Stimulated activated naive B cell treated with anti-CD40 and anti-IgM and Interleukin-4, amounts not matched to agents 10 μg/mL and 1 μg/mL and 100 μg/mL, for 72 hours (primary cell): Measurements from ENCODE around the gene PGP.
"Not testable (repeated sequence)": the region's sequence is repeated elsewhere in the genome, so short reads cannot be mapped to it uniquely, and the experiment has no call there.

Experiments
- ATAC-seq, 2 donors: fragments of 150-1000 bp; cut with Tn5 transposase; replicated peaks; 2 replicates each; pipeline ENCODE4 v1.10.0; 2021; ENCODE audit warnings: moderate library complexity in 1 of 2
- DNase-seq: peaks from one replicate; pipeline ENCODE4 v3.0.0; 2021
- H3K27ac Mint-ChIP-seq: one replicate; pipeline ENCODE4 v1.8.0; 2022; ENCODE audit warnings: mild to moderate bottlenecking, mixed read lengths
- H3K27me3 Mint-ChIP-seq, 2 donors: one replicate each; pipeline ENCODE4 v1.8.0; 2022; ENCODE audit warnings: mixed read lengths in 2 of 2
- H3K36me3 Mint-ChIP-seq, 2 donors: one replicate each; pipeline ENCODE4 v1.8.0; 2022; ENCODE audit warnings: mixed read lengths in 2 of 2, mild to moderate bottlenecking in 1 of 2
- H3K4me1 Mint-ChIP-seq, 2 donors: one replicate each; pipeline ENCODE4 v1.8.0; 2022; ENCODE audit warnings: mixed read lengths in 2 of 2, mild to moderate bottlenecking in 1 of 2
- H3K4me3 Mint-ChIP-seq, 2 donors: one replicate each; pipeline ENCODE4 v1.8.0; 2022; ENCODE audit warnings: mild to moderate bottlenecking in 2 of 2, mixed read lengths in 2 of 2, moderate library complexity in 1 of 2
- H3K9me3 Mint-ChIP-seq, 2 donors: one replicate each; pipeline ENCODE4 v1.8.0; 2022; ENCODE audit warnings: mixed read lengths in 2 of 2, mild to moderate bottlenecking in 1 of 2

Gene PGP, protein sequence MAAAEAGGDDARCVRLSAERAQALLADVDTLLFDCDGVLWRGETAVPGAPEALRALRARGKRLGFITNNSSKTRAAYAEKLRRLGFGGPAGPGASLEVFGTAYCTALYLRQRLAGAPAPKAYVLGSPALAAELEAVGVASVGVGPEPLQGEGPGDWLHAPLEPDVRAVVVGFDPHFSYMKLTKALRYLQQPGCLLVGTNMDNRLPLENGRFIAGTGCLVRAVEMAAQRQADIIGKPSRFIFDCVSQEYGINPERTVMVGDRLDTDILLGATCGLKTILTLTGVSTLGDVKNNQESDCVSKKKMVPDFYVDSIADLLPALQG

DNA sequence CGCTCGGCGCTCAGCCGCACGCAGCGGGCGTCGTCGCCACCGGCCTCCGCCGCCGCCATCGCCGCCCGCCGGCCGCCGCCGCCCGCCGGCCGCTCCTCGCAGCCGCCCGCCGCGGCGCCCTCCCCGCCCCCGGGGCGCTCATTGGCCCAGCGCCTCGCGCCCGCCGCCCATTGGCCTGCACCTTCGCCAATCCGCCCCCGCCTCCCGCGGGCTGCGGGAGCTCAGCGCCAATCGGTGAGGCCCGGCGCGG, at the start of gene PGP:
Gene PGP, minus strand, starts transcription at position 122 of the 250 bp plus-strand sequence. Its CDS starts 63 bp downstream, at position 59.
- Mint-ChIP-seq H3K4me1 (peaks cover 17 to 26% of the 10 kb centered on the region in 2 donors), H3K4me3 (peak within 1 kb of the TSS; percentile 87 to 89), H3K9me3 (no peaks in the 10 kb centered on the region), H3K27me3 (no peaks in the 10 kb centered on the region), H3K36me3 (peaks cover 18 to 20% of the 10 kb centered on the region in 2 donors), H3K27ac (peak within 1 kb of the TSS; percentile 95)
- DNase-seq (no peak), ATAC-seq (no peak)

DNA sequence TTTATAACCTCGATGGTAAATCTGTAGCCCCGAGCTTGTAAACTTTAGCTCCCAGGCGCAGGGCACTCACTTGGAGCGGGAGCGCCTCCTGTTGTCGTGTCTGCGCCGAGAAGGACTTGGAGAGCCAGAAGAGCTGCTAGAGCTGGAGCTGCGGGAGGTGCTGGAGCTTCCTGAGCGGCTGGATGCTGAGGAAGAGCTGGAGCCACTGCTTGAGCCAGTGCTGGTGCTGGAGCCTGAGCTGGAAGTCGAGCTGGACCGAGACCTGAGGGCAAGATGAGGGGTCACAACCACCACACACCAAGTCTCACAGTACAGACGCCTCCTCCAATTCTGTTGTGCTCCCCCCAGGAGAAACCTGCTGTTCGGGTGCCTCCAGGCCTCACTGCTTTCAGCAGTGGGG, 48.4 kb upstream of the PGP start:
- peaks cover 19 to 28% of the 10 kb centered on the region in 2 donors for H3K4me1 Mint-ChIP-seq
- ATAC-seq, H3K9me3 Mint-ChIP-seq, H3K27me3 Mint-ChIP-seq, H3K4me3 Mint-ChIP-seq, DNase-seq: not testable (repeated sequence)
- H3K27ac Mint-ChIP-seq = peak overlapping the region; percentile 31
- peaks cover 35 to 50% of the 10 kb centered on the region in 2 donors for H3K36me3 Mint-ChIP-seq

DNA sequence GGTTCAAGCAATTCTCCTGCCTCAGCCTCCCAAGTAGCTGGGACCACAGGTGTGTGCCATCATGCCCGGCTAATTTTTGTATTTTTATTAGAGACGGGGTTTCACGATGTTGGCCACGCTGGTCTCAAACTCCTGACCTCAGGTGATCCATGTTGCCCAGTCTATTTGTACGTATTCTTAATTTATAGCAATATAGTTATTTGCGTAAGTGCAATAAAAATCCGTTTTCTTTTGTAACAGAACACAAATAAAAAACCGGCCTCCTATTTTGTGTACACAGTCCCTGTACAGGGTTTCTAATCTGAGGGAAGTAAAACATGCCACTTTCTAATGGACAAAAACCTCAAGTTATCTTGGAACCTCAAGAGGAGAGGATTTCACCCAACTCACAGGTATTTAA, 45.6 kb upstream of the PGP start:
- peaks cover 45 to 56% of the 10 kb centered on the region in 2 donors for H3K36me3 Mint-ChIP-seq
- no peak overlapping the region for H3K27ac Mint-ChIP-seq
- H3K4me1 Mint-ChIP-seq = peaks cover 11 to 14% of the 10 kb centered on the region in 2 donors
- no peaks in the 10 kb centered on the region for H3K9me3 Mint-ChIP-seq
- ATAC-seq (no peak), DNase-seq (no peak)
- H3K27me3 Mint-ChIP-seq = no peaks in the 10 kb centered on the region
- no peak overlapping the region for H3K4me3 Mint-ChIP-seq

DNA sequence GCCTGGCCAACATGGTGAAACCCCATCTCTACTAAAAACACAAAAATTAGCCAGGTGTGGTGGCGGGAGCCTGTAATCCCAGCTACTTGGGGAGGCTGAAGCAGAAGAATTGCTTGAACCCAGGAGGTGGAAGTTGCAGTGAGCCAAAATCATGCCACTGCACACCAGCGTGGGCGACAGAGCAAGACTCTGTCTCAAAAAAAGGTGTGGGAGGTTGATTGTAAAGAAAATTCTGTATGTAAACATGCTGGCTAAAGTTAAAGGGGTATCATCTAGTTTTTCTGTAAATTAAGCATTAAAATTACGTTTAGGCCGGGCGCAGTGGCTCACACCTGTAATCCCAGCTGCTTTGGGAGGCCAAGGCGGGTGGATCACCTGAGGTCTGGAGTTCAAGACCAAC, 43.9 kb upstream of the PGP start:
- H3K4me3 Mint-ChIP-seq = not testable (repeated sequence)

DNA sequence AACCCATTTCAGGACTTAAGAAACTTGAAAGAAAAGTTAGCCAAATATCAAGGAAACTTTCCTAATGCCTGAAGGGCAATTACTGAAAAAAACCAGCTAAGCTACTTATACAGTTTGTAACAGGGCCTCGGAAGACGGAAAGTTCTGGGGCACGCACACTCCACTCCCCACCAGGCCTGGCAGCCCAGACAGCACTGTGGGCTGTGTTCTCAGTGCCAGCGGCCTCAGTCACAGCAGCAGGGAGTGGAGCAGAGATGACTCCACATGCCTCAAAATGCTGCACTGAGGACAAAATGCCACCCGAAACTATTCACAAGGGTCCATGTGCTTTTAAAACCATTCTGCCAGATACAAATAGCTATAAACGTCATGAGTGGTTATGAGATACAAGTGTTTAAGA, 43.1 kb upstream of the PGP start:
- Mint-ChIP-seq H3K36me3 (peaks cover 46 to 54% of the 10 kb centered on the region in 2 donors), H3K9me3 (no peaks in the 10 kb centered on the region), H3K4me3 (no peak overlapping the region), H3K4me1 (peaks cover 12 to 13% of the 10 kb centered on the region in 2 donors), H3K27me3 (no peaks in the 10 kb centered on the region), H3K27ac (no peak overlapping the region)
- ATAC-seq (no peak), DNase-seq (no peak)

More for the DNA sequence above, 43.9 kb upstream of the PGP start:
- not testable (repeated sequence) for H3K4me1 Mint-ChIP-seq, ATAC-seq, H3K9me3 Mint-ChIP-seq, DNase-seq, H3K27me3 Mint-ChIP-seq, H3K27ac Mint-ChIP-seq
- peaks cover 46 to 48% of the 10 kb centered on the region in 2 donors for H3K36me3 Mint-ChIP-seq

DNA sequence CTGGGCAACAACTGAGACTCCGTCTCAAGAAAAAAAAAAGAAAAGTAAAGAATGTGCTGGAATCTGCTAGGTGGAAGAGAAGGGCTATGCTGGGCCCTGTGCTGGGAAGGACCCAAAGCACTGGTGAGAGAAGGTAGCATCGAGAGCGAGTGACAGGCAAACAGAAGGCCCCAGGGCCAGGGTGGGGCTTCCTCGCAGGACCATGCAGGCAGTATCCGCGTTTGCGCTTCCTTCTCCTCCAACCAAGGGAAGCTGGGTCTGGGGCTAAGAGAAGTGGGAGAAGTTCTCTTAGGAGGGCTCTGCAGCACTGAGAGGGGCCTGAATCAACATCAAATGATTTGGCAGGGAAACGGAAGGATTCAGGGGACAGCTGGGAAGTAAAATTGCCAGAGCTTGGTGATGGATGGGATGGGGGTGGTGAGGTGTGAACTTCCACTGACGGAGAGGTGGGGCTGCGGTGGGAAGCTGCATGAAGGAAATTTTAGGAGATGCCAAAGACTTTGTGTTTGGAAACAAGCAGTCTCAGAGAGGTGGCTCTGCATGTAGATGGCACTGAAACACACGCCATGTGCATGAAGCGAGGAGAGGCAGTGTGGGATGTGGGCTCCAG, 42.0 kb upstream of the PGP start:
- Mint-ChIP-seq H3K4me1 (peaks cover 16 to 20% of the 10 kb centered on the region in 2 donors), H3K36me3 (peaks cover 40 to 45% of the 10 kb centered on the region in 2 donors), H3K27me3 (no peaks in the 10 kb centered on the region), H3K9me3 (no peaks in the 10 kb centered on the region), H3K4me3 (no peak overlapping the region), H3K27ac (peak overlapping the region; percentile 68)
- ATAC-seq (no peak), DNase-seq (no peak)

DNA sequence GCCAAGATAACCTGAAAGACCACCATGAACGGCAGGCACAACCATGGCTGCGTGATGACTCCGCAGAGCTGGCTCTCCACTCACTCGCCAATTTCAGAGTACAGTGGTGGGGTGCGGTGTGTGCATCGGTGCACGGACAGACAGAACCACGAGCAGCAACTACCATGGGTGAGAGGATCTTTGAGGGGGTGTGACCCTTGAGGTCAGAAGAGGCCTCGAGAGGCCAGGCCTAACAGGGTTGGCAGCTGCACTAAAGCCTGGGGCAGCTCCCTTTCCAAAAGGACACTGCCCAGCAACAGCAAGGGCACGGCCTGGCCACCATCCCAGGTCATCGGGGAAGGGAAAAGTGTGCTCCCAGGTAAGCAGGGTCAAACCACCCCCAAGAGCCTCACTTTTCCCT, 38.7 kb upstream of the PGP start:
- H3K4me1 Mint-ChIP-seq = peaks cover 19 to 29% of the 10 kb centered on the region in 2 donors
- peak overlapping the region; percentile 86 for H3K27ac Mint-ChIP-seq
- no peaks in the 10 kb centered on the region for H3K27me3 Mint-ChIP-seq
- no peak overlapping the region for H3K4me3 Mint-ChIP-seq
- ATAC-seq (no peak), DNase-seq (no peak)
- peaks cover 27 to 40% of the 10 kb centered on the region in 2 donors for H3K36me3 Mint-ChIP-seq
- no peaks in the 10 kb centered on the region for H3K9me3 Mint-ChIP-seq

DNA sequence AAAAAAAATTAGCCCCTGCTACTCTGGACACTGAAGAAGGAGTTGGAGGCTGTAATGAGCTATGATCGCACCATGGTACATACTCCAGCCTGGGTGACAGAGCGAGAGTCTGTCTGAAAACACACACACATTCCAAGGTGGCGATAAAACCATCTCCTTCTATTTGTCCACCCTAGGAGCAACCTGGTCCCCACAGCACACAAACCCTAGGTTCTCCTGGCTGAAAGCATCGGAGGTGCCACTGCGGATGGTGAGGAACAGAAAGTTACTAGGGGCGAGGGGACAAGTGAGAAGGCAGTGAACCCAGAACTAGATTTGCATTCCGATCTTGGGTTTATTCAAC, 38.1 kb upstream of the PGP start:
- ATAC-seq (no peak), DNase-seq (no peak)
- H3K36me3 Mint-ChIP-seq = peaks cover 26 to 38% of the 10 kb centered on the region in 2 donors
- H3K27ac Mint-ChIP-seq = peak overlapping the region; percentile 86
- H3K4me3 Mint-ChIP-seq = peak overlapping the region in 1 of 2 donors; percentile 22
- H3K9me3 Mint-ChIP-seq = no peaks in the 10 kb centered on the region
- H3K4me1 Mint-ChIP-seq = peaks cover 19 to 29% of the 10 kb centered on the region in 2 donors
- no peaks in the 10 kb centered on the region for H3K27me3 Mint-ChIP-seq

DNA sequence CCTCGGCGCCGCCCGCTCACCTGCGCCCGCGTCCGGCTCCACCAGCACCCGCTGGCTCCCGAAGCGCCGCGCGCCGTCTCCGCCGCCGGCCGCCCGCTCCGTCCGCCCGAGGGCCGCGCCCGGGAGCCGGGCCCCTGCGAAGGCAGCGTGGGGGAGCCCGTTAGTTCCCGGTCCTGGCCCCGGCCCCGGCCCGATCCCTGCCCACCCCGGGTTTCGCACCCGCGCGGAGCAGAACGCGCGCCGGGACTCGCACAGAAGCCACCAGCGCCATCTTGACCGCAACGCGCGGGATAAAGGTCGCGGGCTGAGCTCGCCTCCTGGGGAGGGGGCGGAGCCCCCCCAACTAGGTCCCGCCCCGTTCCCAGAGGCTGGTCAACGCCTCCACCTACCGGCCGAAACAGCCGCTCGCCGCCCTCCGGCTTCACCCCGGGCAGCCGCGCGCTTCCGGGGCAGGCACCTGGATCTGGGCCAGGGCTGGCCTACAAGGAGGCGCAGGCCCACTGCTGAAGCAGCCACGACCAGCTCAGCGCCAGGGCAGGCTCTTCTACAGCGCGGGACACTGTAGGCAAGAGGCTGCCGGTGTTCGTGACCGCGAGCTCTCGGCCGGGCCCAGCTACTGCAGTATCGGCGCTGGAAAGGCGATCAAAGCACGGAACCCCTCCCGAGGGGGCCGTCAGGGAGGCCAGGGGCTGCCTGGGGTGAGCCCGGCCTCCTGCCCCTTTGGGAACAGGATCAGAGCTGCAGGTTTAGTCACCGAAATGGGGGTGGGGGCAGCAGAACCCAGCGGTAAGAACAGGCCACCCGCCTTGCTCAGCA, 36.9 kb upstream of the PGP start, which contains the start of gene ECI1:
Gene ECI1, minus strand, starts transcription at position 292 of the 816 bp plus-strand sequence. Its CDS starts 21 bp downstream, at position 271.
- Mint-ChIP-seq H3K4me3 (peak within 1 kb of the TSS; percentile 89 to 96), H3K4me1 (peaks cover 15 to 29% of the 10 kb centered on the region in 2 donors), H3K27me3 (no peaks in the 10 kb centered on the region), H3K9me3 (no peaks in the 10 kb centered on the region), H3K36me3 (peaks cover 22 to 34% of the 10 kb centered on the region in 2 donors), H3K27ac (peak within 1 kb of the TSS; percentile 95)
- ATAC-seq (peak; percentile 89 to 92), DNase-seq (peak; percentile 88)

DNA sequence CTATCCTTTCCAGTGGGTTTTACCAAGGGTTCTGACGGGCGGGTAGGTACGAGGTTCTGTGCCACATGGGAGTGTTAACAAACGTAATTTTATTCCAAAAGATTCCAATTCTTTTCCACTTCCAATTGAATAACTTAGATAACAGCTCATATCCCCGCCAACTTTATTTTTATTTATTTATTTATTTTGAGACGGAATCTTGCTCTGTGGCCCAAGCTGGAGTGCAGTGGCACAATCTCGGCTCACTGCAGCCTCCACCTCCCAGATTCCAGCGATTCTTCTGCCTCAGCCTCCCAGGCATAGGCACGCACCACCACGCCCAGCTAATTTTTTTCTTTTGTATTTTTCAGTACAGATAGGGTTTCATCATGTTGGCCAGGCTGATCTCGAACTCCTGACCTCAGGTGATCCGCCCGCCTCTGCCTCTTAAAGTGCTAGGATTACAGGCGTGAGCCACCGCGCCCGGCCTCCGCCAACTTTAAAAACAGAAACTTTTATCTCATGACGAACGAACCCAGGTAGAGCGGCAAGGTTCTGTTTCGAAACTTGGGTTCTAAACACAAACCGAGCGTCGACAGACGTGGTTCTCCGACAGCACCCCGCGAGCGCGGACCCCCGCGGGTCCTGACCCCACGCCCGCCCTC, 36.1 kb upstream of the PGP start:
- Mint-ChIP-seq H3K36me3 (peaks cover 26 to 32% of the 10 kb centered on the region in 2 donors), H3K27ac (peak overlapping the region; percentile 95), H3K4me1 (peaks cover 13 to 29% of the 10 kb centered on the region in 2 donors), H3K9me3 (no peaks in the 10 kb centered on the region), H3K4me3 (peak overlapping the region; percentile 89 to 96), H3K27me3 (no peaks in the 10 kb centered on the region)
- no peak for DNase-seq
- peak; percentile 30 to 41 for ATAC-seq

DNA sequence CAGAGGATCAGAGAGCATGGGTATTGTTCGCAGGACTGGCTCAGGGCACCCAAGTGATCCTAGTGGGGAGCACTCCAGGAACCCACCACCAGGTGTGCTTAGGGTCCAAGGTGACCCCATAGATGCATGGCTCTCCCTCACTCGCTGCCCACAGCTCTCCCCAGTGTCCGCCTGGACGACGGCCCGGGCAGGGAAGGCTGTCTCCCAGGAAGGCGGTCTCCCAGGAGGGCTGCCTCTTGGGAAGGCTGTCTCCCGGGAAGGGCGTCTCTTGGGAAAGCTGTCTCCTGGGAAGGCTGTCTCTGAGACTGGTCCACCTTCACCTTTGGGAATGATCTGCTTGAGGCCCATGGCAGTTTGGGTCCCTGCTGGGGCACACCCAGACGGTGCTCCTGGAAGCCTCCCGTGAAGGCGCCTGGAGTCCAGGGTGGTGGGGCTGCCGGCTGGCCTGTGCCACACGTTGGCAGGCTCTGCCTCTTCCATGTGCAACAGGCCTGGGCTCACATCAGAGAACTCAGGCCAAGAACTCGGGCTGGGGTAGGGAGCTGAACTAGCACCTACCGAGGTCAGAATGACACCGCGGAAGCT, 31.8 kb upstream of the PGP start:
- ATAC-seq = no peak

DNA sequence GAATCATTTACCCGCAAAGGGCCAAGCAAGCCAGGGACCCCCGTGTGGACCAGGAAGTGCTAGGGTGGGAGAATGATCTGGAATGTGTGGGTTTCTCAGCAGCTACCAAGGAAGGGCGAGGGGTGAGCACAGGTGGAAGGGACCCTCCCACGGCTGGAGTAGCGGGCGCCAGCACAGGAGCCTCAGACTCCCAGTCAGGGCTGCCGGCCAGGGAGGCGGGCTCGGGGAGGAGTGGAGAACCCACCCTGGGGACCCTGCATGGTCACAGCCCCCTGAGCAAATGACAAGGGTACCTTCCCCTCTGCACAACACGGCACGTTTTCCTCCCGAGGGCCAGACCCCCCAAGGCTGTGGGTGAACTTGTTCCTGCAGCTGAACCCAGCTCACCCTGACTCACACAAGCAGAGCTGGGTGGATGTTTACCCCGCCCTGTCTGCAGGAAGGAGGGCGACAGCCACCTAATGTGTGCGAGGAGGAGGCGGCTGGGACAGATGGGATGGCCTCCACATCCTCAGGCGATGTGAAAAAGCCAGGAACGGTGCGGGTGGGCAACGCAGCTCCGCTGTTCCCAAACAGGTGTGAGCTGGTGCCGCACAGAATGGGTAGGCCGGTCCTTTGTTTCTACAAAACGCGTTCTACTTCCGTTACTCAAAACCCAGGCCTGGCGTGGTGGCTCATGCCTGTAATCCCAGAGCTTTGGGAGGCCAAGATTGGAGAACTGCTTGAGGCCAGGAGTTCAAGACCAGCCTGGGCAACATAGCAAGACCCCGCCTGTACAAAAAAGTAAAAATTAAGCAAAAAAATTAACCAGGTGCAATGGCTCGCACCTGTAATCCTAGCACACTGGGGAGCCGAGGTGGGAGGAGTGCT, 30.5 kb upstream of the PGP start:
- no peak for DNase-seq
- Mint-ChIP-seq H3K4me3 (no peak overlapping the region), H3K9me3 (no peaks in the 10 kb centered on the region), H3K36me3 (peaks cover 21 to 26% of the 10 kb centered on the region in 2 donors), H3K27ac (no peak overlapping the region), H3K27me3 (no peaks in the 10 kb centered on the region), H3K4me1 (no peaks in the 10 kb centered on the region)
- no peak for ATAC-seq

More for the DNA sequence above, 31.8 kb upstream of the PGP start:
- Mint-ChIP-seq H3K4me3 (no peak overlapping the region), H3K36me3 (peaks cover 25 to 26% of the 10 kb centered on the region in 2 donors), H3K9me3 (no peaks in the 10 kb centered on the region), H3K27me3 (no peaks in the 10 kb centered on the region), H3K27ac (no peak overlapping the region), H3K4me1 (peaks cover 3 to 7% of the 10 kb centered on the region in 2 donors)
- DNase-seq = no peak

DNA sequence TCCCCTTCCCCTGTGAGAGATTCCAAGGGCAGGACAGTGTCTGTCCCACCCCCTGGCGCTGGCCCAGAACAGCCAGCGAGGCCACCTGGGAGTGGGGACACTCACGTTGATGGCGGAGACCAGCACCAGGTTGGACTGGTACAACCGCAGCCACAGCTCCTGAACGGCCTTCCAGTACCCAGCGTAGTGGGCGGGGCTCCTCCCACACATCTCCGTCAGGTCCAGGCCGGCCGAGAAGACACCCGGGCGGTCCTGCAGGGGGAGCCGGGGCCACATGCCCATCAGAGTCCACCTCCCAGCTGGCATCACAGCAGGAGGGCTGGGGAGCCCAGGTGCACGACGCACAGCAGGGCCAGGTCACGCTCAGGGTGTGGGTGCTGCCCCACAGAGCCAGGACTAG, 29.7 kb upstream of the PGP start:
- peaks cover 25 to 32% of the 10 kb centered on the region in 2 donors for H3K36me3 Mint-ChIP-seq
- no peaks in the 10 kb centered on the region for H3K4me1 Mint-ChIP-seq
- no peaks in the 10 kb centered on the region for H3K27me3 Mint-ChIP-seq
- H3K4me3 Mint-ChIP-seq = no peak overlapping the region
- no peaks in the 10 kb centered on the region for H3K9me3 Mint-ChIP-seq
- ATAC-seq (no peak), DNase-seq (no peak)
- no peak overlapping the region for H3K27ac Mint-ChIP-seq
